Activated CD4-positive, alpha-beta T cell treated with anti-CD3 and anti-CD28 coated beads, Interleukin-2, Interleukin-6, amounts not matched to agents 100 ng/mL and 50 ng/mL, durations not matched to agents 16 hours and 8 hours (primary cell): ENCODE results near the gene CDRT4.
"Not testable (repeated sequence)": the region's sequence is repeated elsewhere in the genome, so short reads cannot be mapped to it uniquely, and the experiment has no call there.

ENCODE experiments used
- DNase-seq: peaks from one replicate; pipeline ENCODE4 v3.0.0-alpha.2; 2020

Gene CDRT4

DNA sequence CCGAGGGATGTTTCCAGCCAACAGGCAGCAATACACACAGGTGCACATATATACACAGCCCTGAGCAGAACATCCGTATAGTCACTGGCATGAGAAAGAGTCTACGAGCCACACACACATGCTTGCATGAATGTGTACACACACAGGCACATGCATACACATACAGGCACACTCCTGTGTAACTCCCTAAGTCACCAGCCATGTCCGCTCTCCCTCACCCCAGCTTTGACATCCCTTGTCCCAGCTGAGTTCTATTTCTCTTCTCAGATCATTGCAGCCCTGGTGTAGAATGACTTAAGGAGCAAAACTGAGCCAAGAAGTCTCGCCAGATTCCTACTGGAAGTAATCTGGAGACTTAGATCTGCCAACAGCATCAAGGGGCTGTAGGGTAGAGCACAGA lies 13.1 kb downstream of the CDRT4 start:
- no peak for DNase-seq

DNA sequence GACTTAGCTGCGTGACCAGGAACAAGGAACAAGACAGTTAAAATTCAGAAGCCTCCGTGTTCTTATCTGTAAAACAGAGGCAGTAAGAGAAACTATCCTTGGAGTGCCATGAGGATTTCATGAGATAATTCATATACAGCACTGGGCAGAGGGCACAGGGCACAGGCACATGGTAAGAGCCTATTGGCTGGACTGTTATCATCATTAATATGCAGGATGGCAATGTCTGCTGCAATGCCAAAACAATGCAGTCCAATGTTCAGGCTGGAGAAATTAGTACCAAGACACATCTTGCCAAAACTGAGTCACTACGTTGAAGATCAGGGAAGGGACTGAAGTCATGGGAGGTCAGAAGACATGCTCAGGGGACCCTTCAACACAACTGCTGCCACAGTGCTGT lies 13.6 kb downstream of the CDRT4 start:
- DNase-seq = no peak

DNA sequence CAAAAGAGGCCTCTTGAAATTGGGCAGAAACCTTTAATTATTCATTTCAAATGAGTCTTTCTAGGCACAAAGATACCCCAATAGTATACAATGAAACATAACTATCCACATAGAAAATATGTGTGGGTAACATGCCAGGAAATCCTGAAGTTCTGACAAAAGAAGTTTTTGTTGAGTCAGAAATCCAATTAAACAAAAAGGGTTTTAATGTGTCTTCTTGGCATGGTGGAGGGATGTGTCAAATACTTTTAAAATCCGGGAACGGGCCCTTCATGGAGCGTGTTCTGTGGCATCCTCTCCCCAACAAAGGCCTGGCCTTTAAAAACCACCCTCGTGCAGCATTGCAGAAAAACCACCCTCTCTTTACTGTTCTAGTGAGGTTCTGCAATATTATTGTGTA lies 14.2 kb downstream of the CDRT4 start:
- no peak for DNase-seq

DNA sequence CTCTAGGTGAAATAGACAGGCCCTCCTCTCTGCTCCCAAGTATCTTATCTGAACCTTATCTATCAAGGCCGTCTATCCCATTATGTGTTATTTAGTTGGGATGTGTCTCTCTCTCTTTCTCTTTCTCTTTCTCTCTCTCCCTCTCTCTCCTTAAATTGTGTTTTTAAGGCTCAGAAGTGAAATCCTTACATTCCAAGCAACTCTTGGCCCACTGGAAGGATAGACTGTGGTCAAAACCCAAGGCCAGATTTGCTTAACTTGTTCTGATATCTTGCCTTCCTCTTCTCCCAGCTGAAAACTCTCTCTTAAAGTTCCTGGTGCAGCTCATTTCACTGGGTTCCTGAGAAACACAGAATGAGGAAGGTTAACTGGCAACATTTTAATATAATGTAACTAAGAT lies 14.7 kb downstream of the CDRT4 start:
- DNase-seq = no peak

DNA sequence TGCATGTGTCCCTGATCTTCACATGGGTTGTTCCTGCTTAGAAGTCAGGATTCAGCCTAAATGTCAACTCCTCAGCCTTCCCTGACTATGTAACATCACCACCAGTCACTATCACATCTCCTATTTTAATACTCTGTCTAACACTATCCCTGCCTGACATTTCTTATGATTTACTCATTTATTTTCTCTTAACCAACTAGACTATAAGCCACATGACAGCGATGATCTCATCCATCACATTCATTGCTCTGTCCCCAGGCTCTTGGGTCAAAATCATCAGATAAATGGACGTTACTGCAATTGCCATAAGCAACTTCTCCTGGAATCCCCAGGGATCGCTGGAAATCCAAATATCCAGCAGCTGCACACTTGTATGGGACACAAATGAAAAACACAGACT lies 15.7 kb downstream of the CDRT4 start:
- no peak for DNase-seq

DNA sequence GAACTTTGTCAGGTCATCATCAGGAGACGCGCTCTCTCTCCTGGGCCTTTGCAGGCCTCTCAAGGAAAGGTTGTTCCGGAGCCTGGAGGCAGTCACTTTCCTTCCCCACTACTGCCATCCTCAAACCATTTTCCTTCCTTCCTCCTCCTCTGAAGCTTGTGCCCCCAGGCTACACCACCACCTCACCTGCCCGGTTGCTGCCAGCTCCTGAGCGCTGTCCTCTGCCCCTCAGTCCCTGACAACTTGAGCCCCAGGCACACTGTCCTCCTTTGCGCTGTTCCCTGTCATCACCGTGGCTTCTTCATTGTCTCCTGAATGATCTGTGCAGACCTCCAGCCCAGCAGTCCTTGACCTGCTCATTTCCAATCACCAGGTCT lies 18.9 kb downstream of the CDRT4 start:
- DNase-seq = no peak

DNA sequence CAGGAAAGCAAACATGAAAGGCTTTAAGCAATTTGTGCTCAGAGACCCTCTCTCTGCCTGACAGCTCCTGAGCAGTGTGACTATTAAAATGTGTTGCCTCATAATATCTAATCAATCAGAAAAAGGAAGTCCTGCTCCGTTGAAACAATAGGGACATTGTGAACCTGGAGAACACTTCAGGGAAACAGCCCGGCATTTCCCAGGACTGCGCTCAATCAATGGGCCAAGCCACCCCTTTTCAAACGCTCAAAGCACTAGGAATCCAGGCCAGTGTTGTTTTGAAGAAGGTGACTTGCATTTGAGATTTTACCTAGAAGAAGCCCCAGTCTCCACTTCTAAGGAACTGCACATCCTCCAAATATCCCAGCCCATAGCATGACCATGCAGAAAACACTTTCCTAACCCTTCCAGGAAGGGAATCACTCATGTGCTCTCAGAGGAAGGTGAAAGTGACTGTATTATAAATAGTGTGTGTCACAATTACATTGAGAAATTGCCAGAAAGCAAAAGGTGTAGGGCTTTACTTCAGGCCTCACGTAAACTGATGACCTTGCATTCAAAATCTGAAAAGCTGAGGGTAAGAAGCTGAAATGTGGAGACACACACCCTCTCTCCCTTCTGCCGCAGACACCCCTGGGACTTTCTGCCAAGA lies 19.4 kb downstream of the CDRT4 start:
- no peak for DNase-seq

GRCh38 chr17:15446036-15446435 lies 21.4 kb downstream of the CDRT4 start:
- DNase-seq = no peak

GRCh38 chr17:15444805-15445204 lies 22.6 kb downstream of the CDRT4 start:
- peak; percentile 5 for DNase-seq

DNA sequence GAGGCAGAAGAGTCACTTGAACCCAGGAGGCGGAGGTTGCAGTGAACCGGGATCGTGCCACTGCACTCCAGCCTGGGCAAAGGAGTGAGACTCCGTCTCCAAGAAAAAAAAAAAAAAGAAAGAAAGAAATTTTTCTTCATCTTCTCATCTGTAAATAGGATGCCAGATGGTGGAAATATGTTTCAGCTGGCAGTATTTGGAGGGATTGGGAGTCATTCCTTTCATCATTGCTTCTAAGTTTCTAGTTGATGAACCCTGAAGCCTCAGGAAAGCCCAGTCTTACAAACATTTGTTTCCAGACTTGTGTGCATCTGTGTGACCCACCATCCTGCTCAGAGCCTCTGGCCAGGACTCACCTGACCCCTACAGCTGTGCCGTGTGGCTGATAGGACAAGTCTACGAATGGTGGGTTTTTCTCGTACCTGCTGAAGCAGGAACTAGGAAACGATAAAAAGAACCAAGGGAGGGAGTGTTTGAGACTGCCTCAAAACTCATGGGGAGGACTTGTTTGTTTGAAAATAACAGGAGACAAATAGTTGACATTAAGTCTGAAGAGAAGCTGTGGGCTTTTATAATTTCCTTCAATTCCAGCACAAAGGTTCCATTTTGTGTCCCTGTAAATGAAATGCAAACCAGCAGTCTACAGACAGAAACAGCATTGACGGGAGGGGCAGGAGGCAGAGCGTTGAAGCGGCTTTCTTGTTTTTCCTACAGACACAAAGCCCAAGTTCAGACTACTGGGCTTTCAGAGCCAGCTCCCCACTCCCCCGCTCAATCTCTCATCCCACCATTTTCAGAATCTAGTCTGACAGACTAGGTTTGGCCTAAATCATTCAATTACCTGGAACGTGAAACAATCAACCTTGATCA lies 24.9 kb downstream of the CDRT4 start:
- no peak for DNase-seq

DNA sequence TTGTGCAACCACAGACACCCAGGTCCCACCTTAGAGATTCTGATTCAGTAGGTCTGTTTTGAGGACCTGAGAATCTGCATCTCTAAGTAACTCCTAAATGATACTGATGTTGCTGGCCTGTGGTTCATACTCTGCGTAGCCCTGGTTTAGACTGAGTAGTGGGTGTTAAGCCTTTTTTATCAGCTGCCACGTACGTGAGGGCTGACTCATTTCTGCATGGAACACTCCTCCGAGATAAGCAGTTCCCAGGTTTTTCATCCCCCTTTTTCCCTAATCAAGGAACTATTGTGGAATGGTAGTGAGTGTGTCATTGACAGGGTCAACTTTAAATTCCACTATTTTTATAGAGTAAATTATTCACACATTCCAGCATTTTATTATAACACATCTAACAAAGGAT lies 26.1 kb downstream of the CDRT4 start:
- DNase-seq = no peak

DNA sequence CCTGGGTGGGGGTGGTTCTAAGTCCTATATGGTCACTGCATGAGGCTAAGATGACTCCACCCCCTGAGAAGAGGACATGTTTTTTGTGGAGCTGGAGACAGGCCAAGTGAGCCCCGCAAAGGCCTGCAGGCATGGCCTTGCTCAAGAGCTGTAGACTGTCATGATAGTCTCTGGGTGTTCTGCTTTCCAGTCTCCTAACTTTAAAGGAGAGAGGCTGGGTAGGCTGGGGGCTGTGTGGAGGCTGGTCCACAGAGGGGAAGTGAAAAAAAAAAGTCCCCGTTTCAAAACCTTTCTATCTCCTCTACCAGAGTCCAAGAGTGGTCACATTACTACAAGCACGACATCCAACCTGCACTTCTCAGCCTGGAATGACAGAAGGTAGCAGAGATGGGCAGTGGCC lies 27.1 kb downstream of the CDRT4 start:
- no peak for DNase-seq

DNA sequence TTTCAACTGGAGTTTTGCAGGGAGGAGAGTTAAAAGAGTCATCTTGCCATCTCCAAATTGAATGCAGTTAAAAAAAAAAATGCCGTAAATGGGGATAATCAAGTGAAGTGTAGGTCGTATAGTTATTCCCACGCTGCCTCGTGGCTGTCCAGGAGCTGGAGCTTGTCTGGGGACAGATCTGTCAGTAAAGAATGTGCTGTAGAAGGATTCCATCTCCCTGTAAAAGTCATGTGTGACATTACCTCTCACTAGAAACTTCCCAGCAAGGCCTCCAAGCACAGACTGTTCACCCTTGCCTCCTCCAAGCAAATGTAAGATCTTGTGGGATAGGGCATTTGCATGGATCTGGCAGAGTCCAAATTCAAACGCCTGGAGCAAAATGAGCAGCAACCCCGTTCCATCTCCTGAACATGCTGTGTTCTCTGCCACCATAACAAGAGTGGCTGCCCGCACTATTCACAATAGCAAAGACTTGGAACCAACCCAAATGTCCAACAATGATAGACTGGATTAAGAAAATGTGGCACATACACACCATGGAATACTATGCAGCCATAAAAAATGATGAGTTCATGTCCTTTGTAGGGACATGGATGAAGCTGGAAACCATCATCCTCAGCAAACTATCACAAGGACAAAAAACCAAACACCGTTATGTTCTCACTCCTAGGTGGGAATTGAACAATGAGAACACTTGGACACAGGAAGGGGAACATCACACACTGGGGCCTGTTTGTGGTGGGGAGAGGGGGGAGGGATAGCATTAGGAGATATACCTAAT lies 28.0 kb downstream of the CDRT4 start:
- DNase-seq = not testable (repeated sequence)

DNA sequence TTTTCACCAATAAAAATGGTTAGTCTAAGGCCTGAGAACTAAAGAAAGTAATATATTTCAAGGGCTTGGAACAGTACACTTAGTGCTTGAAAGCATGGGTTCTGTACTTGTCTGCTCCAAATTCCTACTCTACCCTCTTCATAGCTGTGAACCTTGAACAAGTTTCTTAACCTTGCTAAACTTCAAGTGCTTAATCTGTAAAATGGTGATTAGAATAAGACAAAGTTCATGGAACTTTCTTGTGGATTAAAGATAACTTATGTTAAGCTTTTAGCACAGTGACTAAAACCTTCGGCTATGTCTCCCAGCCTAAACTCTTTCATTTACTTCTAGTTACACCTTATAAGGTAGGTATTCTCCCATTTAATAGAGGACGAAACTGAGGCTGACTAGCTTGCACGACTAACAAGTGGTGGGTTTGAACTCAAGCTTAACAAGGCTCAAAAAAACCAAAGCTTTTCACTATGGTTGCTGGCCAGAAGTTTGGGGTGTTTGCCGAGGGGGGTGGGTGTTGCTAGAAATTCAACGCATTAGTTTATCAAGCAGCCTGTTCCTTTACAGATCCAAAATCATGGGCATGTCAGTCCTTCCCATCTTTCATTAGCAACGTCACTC lies 28.8 kb downstream of the CDRT4 start:
- no peak for DNase-seq

DNA sequence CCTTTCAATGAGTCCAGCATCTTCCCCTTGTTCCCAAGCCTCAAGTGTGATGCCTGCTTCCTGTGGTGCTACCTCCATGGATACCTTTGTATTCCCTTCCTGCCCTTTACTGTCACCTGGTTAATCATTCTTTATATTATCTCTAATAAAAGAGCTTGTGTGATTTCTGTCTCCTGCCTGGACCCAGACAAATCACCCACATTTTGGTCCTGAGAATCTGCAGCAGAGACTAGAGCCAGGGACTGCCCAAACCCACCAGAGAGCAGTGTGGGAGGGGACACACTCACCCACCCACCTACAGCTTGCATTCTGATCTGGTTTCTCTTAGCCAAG lies 30.2 kb downstream of the CDRT4 start:
- no peak for DNase-seq

DNA sequence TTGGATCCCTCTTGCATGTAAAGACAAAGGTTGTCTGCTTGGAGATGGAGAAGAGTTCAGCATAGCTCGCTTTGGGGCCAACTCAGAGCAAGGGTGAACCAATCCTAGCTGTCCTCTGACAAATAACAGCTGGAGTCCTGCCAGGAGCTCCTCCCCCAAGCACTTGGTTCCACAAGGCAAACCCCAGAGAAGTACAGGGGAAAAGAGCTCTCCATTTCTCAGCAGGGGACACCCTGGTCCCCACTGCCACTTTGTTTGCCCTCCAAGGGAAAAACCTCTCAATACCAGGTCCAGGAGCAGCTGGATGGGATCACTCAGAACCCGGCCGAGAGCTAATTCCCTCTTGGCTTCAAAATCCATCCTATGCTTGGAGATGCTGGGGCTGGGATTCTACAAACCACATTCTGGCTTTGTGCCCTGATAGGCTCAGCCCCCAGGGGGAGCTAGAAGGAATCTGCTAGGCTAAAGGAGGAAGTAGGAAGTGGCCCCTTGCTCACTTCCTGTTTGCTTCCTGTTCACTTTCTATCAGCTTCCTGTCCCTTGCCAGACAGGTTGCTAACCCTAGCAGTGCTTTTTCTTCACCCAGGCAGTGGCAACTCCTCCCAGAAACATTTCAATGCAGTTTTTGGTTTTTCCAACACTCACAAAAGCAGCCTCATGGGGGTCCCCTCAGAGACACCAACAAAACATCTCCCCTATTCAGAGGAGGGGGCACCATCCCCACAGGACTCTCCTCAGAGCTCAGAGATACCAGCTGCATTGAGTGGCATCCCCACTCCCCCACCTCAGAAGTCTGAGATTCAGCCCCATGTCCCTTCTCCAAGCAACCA lies 30.7 kb downstream of the CDRT4 start:
- DNase-seq = peak; percentile 56

- no peak for DNase-seq
Observed at GRCh38 chr17:15434956-15435355, 32.5 kb downstream of the CDRT4 start.

DNA sequence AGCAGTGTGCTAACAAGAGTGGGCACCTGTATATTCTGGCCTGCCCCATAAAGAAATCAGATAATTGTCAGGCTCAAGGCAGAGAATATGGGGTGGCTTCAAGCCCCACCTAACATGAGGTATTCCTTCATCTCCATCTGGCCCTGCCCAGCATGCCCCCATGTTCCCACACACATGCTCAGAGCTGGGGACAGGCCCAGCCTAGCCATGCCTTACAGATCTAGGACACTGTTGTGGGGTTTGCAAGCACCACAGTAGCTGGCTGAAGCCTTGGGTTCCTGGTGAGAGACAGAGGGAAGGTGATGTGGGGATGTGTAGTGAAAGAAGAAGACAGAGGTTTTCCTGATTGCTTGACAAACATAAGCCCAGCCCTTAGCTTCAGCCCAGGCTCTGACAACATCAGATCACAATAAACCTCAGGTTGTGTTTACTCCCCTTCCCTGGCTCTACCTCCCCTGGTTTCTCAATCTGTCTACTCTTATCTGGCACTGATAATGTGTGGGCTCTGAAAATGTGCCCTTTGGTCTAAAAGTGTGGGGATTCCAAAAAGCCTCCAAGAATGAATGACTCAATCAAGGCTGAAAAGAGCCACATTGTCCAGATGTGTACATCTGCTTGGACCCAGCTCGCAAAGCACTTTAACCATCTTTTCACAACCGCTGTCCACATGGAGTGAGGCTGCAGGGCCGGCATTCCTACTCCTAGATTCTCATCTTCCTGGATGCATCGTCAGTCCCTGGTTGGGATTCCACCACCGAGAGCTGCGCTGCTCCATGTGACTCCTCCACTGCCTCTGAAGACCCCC lies 34.4 kb downstream of the CDRT4 start:
- no peak for DNase-seq

- no peak for DNase-seq
Observed at GRCh38 chr17:15431766-15432165, 35.7 kb downstream of the CDRT4 start.

- DNase-seq = no peak
Observed at GRCh38 chr17:15431196-15431595, 36.2 kb downstream of the CDRT4 start.

DNA sequence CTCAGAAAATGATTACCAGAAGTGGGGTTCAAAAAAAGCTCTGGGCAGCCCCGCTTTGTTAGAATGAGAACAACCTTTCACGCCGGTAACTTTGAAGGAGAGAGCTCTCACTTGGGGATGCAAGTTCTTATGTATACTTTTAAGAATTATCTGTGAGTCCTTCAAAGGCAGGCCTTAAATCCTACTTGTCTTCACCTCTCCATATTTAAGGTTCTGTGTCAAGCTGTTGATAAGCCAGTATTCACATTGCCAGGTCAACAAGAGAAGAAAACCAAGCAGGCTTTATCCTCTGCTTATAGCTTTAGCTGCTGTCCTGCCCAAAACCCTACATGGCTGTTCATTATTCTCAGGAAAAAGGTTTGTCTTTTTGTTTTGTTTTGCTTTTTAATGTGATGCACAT lies 42.9 kb downstream of the CDRT4 start:
- no peak for DNase-seq
